ENCODE results near the gene PTPRM. TPM values are rescaled to one million over a fixed set of nuclear protein-coding genes. Genes with fewer than 3 reads are reported as not detected.
A peak's percentile ranks its signal among the peaks of the same experiment; 100 is the strongest.

PTPRM gene
- polyA plus RNA-seq, 2 of the 4 experiments (the other 2 are of a cell fraction), result 44.5 to 199 TPM

DNA sequence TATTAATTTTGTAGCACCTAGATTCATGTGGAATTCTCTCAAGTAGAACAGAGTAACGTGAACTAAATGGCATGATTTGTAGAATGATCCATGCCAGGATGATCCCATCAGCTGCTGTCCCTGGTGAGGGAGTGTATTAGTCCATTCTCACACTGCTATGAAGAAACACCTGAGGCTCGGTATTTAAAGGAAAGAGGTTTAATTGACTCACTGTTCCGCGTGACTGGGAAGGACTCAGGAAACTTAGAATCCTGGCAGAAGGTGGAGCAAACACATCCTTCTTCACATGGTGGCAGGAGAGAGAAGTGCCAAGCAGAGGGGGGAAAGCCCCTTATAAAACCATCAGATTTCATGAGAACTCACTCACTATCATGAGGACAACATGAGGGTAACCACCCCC lies 312.6 kb downstream of the PTPRM start:
- CTCF ChIA-PET, result interaction anchor here (0.9 to 2.7 kb wide), 4 partner anchors 13 to 90 kb away, joined by 3 to 7 read pairs (median 3); no protein-coding TSS in a partner anchor
- ATAC-seq (peak in 1 of 2 experiments; percentile 23; a peak in 3 of 6 replicates), DNase-seq (ENCODE audit: low read depth in 1 of 2, low spot score in 1 of 2) (peak in 1 of 2 experiments; percentile 62), FAIRE-seq (no peak)
- TF ChIP-seq, protein P1, sequence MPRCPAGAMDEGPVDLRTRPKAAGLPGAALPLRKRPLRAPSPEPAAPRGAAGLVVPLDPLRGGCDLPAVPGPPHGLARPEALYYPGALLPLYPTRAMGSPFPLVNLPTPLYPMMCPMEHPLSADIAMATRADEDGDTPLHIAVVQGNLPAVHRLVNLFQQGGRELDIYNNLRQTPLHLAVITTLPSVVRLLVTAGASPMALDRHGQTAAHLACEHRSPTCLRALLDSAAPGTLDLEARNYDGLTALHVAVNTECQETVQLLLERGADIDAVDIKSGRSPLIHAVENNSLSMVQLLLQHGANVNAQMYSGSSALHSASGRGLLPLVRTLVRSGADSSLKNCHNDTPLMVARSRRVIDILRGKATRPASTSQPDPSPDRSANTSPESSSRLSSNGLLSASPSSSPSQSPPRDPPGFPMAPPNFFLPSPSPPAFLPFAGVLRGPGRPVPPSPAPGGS (IDR thresholded peaks at IDR 0.05), result no peak
- TF ChIP-seq BHLHE40 (IDR thresholded peaks at IDR 0.05; ENCODE audit: low read depth, low read length) (no peak), SMC3 (IDR thresholded peaks at IDR 0.05) (no peak), RARB (CRISPR knock-in tag; IDR thresholded peaks at IDR 0.05) (no peak), FOSL2 (IDR thresholded peaks at IDR 0.05) (no peak), FOSL2 (CRISPR knock-in tag; IDR thresholded peaks at IDR 0.05) (peak; percentile 34; the same call in 1 of the 2 replicates), ZSCAN20 (CRISPR knock-in tag; IDR thresholded peaks at IDR 0.05) (no peak)
- TF ChIP-seq, protein P2, sequence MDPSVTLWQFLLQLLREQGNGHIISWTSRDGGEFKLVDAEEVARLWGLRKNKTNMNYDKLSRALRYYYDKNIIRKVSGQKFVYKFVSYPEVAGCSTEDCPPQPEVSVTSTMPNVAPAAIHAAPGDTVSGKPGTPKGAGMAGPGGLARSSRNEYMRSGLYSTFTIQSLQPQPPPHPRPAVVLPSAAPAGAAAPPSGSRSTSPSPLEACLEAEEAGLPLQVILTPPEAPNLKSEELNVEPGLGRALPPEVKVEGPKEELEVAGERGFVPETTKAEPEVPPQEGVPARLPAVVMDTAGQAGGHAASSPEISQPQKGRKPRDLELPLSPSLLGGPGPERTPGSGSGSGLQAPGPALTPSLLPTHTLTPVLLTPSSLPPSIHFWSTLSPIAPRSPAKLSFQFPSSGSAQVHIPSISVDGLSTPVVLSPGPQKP (IDR thresholded peaks at IDR 0.05; ENCODE audit: low read depth, low read length), result no peak
- Histone ChIP-seq H3K9me3 (0 out of 3 replicates have a peak, but pooled peaks cover 9% of the 10 kb centered on the region), H3K4me3 (no peak overlapping the region), H3K27ac (peak overlapping the region; percentile 89 to 100), H3K4me2 (peak overlapping the region; percentile 82), H3K4me1 (peaks cover 78% of the 10 kb centered on the region)
- POLR2A ChIA-PET, result no interaction called here
- WGBS (ENCODE audit: missing lambda C conversion rate), result 35% methylated on average over 4 of the region's 4 CpGs

DNA sequence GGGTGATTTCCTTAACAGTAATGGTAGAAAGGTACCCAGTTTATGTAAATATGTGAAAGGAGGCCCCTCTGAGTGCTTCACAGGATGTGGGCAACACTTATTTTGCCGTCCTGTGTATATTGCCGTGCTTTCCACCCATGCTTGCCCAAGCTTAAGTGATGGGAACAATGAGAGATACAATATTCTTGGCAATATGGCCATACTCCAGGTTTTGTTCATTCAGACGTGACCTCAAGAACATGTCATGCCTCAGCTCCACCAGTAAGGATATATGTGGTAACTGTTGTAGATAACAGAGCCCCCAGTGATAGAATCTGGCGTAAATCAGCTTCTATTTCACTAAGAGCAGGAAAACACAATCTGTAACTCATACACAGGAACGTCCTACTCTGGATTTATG lies 318.7 kb downstream of the PTPRM start:
- WGBS (ENCODE audit: missing lambda C conversion rate), result 88% methylated on average over 5 of the region's 5 CpGs
- H3K4me3 ChIP-seq, result no peak overlapping the region
- CTCF ChIA-PET, result interaction anchor here (0.8 kb wide), 1 partner anchor 49 kb away, joined by 3 read pairs; no protein-coding TSS in a partner anchor
- TF ChIP-seq HOXA7 (CRISPR knock-in tag; IDR thresholded peaks at IDR 0.05) (no peak), EHMT2 (IDR thresholded peaks at IDR 0.05; ENCODE audit: low read depth) (no peak), CHD4 (IDR thresholded peaks at IDR 0.05; ENCODE audit: borderline replicate concordance) (no peak), NPAS2 (CRISPR knock-in tag; IDR thresholded peaks at IDR 0.05; ENCODE audit: borderline replicate concordance) (no peak), ZSCAN20 (CRISPR knock-in tag; IDR thresholded peaks at IDR 0.05) (no peak), CEBPB (IDR thresholded peaks at IDR 0.05) (no peak), EHF (CRISPR knock-in tag; IDR thresholded peaks at IDR 0.05) (no peak), TFCP2L1 (CRISPR knock-in tag; IDR thresholded peaks at IDR 0.05) (no peak), POLR2AphosphoS2 (conservative IDR thresholded peaks at IDR 0.05; ENCODE audit: low read length) (no peak), RFX5 (IDR thresholded peaks at IDR 0.05) (no peak), HDAC2 (IDR thresholded peaks at IDR 0.05) (no peak), MYC (IDR thresholded peaks at IDR 0.05; ENCODE audit: borderline replicate concordance, low read length) (no peak), TP53 (CRISPR knock-in tag; IDR thresholded peaks at IDR 0.05) (no peak), HEYL (CRISPR knock-in tag; IDR thresholded peaks at IDR 0.05) (no peak)
- TF ChIP-seq, protein P3, sequence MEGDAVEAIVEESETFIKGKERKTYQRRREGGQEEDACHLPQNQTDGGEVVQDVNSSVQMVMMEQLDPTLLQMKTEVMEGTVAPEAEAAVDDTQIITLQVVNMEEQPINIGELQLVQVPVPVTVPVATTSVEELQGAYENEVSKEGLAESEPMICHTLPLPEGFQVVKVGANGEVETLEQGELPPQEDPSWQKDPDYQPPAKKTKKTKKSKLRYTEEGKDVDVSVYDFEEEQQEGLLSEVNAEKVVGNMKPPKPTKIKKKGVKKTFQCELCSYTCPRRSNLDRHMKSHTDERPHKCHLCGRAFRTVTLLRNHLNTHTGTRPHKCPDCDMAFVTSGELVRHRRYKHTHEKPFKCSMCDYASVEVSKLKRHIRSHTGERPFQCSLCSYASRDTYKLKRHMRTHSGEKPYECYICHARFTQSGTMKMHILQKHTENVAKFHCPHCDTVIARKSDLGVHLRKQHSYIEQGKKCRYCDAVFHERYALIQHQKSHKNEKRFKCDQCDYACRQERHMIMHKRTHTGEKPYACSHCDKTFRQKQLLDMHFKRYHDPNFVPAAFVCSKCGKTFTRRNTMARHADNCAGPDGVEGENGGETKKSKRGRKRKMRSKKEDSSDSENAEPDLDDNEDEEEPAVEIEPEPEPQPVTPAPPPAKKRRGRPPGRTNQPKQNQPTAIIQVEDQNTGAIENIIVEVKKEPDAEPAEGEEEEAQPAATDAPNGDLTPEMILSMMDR (IDR thresholded peaks at IDR 0.05), result no peak
- TF ChIP-seq, protein P4, sequence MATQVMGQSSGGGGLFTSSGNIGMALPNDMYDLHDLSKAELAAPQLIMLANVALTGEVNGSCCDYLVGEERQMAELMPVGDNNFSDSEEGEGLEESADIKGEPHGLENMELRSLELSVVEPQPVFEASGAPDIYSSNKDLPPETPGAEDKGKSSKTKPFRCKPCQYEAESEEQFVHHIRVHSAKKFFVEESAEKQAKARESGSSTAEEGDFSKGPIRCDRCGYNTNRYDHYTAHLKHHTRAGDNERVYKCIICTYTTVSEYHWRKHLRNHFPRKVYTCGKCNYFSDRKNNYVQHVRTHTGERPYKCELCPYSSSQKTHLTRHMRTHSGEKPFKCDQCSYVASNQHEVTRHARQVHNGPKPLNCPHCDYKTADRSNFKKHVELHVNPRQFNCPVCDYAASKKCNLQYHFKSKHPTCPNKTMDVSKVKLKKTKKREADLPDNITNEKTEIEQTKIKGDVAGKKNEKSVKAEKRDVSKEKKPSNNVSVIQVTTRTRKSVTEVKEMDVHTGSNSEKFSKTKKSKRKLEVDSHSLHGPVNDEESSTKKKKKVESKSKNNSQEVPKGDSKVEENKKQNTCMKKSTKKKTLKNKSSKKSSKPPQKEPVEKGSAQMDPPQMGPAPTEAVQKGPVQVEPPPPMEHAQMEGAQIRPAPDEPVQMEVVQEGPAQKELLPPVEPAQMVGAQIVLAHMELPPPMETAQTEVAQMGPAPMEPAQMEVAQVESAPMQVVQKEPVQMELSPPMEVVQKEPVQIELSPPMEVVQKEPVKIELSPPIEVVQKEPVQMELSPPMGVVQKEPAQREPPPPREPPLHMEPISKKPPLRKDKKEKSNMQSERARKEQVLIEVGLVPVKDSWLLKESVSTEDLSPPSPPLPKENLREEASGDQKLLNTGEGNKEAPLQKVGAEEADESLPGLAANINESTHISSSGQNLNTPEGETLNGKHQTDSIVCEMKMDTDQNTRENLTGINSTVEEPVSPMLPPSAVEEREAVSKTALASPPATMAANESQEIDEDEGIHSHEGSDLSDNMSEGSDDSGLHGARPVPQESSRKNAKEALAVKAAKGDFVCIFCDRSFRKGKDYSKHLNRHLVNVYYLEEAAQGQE (IDR thresholded peaks at IDR 0.05), result no peak
- TF ChIP-seq, protein P5, sequence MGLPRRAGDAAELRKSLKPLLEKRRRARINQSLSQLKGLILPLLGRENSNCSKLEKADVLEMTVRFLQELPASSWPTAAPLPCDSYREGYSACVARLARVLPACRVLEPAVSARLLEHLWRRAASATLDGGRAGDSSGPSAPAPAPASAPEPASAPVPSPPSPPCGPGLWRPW (IDR thresholded peaks at IDR 0.05), result no peak
- TF ChIP-seq, protein P6, sequence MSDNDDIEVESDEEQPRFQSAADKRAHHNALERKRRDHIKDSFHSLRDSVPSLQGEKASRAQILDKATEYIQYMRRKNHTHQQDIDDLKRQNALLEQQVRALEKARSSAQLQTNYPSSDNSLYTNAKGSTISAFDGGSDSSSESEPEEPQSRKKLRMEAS (IDR thresholded peaks at IDR 0.05), result no peak
- TF ChIP-seq, protein P7, sequence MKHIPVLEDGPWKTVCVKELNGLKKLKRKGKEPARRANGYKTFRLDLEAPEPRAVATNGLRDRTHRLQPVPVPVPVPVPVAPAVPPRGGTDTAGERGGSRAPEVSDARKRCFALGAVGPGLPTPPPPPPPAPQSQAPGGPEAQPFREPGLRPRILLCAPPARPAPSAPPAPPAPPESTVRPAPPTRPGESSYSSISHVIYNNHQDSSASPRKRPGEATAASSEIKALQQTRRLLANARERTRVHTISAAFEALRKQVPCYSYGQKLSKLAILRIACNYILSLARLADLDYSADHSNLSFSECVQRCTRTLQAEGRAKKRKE (CRISPR knock-in tag; IDR thresholded peaks at IDR 0.05; ENCODE audit: low read depth), result no peak
- peak overlapping the region; percentile 53 to 89; a peak in 5 of 6 replicates for H3K27ac ChIP-seq
- peaks cover 67% of the 10 kb centered on the region for H3K4me1 ChIP-seq
- H3K9me3 ChIP-seq, result no peaks in the 10 kb centered on the region
- DNase-seq (ENCODE audit: low read depth in 1 of 2, low spot score in 1 of 2) (no peak), FAIRE-seq (no peak), ATAC-seq (no peak)
- no peak overlapping the region for H3K4me2 ChIP-seq
- POLR2A ChIA-PET, result interaction anchor here (1.2 kb wide), 1 partner anchor 16 kb away, joined by 3 read pairs; no protein-coding TSS in a partner anchor
